T-helper 1 cell treated with Interleukin-12 subunit alpha and Interleukin-12 subunit beta and Interleukin-4 antibody, amounts not matched to agents 30 μg/mL and 1 μg/mL, for 36 hours (primary cell): ENCODE data around the gene SLC6A17.

Experiments
- H3K27ac Mint-ChIP-seq: one replicate; pipeline ENCODE4 v1.8.0; 2021; ENCODE audit warnings: mild to moderate bottlenecking, mixed read lengths
- H3K27me3 Mint-ChIP-seq: one replicate; pipeline ENCODE4 v1.8.0; 2021; ENCODE audit warnings: low read depth, mixed read lengths
- H3K36me3 Mint-ChIP-seq: one replicate; pipeline ENCODE4 v1.8.0; 2021; ENCODE audit warnings: low read depth, mixed read lengths
- H3K4me1 Mint-ChIP-seq: one replicate; pipeline ENCODE4 v1.8.0; 2021; ENCODE audit warnings: low read depth, mixed read lengths
- H3K4me3 Mint-ChIP-seq: one replicate; pipeline ENCODE4 v1.8.0; 2021; ENCODE audit warnings: mild to moderate bottlenecking, moderate library complexity, mixed read lengths
- H3K9me3 Mint-ChIP-seq: one replicate; pipeline ENCODE4 v1.8.0; 2021; ENCODE audit warnings: mixed read lengths

SLC6A17 gene

GRCh38 chr1:110150330-110151174 lies at the start of gene SLC6A17:
Gene SLC6A17, plus strand, starts transcription at chr1:110150494. Its CDS starts 16,436 bp downstream, at chr1:110166930.
- H3K4me3 Mint-ChIP-seq: no peak within 1 kb of the TSS
- H3K27me3 Mint-ChIP-seq: peaks cover 45% of the 10 kb centered on the region

DNA sequence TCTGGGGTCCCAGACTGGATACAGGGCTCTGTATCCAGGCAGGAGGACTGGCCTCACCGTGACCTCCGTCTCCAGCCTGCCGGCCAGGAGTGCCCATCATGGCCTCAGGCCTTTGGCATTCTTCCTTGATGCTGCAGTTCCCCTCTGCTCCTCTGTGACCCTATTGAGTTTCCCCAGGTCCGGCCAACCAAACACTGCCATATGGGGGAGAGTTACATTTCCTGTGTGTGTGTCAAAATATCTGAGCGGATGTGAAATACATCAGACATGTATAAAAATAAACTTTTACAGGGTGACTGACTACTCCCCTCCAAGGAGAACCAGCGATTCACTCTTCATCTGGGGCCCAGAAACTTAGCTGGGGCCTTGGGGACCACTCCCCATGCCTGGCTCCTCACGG lies 48.2 kb upstream of the SLC6A17 start:
- H3K36me3 Mint-ChIP-seq: no peaks in the 10 kb centered on the region
- H3K27ac Mint-ChIP-seq: no peak overlapping the region
- no peaks in the 10 kb centered on the region for H3K4me1 Mint-ChIP-seq

More at GRCh38 chr1:110150330-110151174, at the start of gene SLC6A17:
- Mint-ChIP-seq H3K4me1 (no peaks in the 10 kb centered on the region), H3K27ac (no peak within 1 kb of the TSS), H3K9me3 (no peaks in the 10 kb centered on the region), H3K36me3 (no peaks in the 10 kb centered on the region)

GRCh38 chr1:110106013-110106941 lies 44.0 kb upstream of the SLC6A17 start:
- Mint-ChIP-seq H3K27ac (no peak overlapping the region), H3K36me3 (no peaks in the 10 kb centered on the region), H3K4me3 (no peak overlapping the region), H3K9me3 (no peaks in the 10 kb centered on the region), H3K27me3 (peaks cover 21% of the 10 kb centered on the region), H3K4me1 (no peaks in the 10 kb centered on the region)

More for the DNA sequence above, 48.2 kb upstream of the SLC6A17 start:
- peaks cover 11% of the 10 kb centered on the region for H3K27me3 Mint-ChIP-seq
- H3K9me3 Mint-ChIP-seq: no peaks in the 10 kb centered on the region
- H3K4me3 Mint-ChIP-seq: no peak overlapping the region

DNA sequence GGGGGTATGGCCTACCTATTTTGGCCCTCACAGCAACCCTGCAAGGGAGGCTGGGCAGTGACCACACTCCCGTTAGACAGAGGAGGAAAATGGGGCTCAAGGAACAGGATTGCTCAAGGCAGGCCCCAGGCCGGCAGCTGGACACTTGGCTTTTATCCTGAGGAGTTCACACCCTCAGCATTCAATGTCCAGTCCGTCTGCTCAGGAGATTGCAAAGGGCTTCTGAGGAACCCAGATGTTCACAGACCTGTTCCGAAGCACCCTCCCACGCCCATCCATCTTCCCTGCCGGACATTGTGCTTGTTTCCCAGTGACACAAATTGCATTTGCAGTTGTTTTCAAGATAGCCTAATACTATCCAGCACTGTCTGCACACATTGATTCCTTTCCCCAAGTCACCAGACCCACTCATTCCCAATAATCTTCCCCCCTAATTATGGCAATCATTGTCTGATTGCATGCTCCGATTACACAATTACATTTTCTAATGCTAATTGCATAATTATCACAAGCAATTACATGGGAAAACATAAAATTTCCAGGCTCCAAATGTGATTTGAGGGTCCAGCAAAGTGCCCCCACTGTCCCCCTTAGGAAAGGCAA lies 42.3 kb upstream of the SLC6A17 start:
- H3K36me3 Mint-ChIP-seq: no peaks in the 10 kb centered on the region
- H3K9me3 Mint-ChIP-seq: no peaks in the 10 kb centered on the region
- H3K27ac Mint-ChIP-seq: no peak overlapping the region
- H3K4me1 Mint-ChIP-seq: no peaks in the 10 kb centered on the region
- peaks cover 20% of the 10 kb centered on the region for H3K27me3 Mint-ChIP-seq
- no peak overlapping the region for H3K4me3 Mint-ChIP-seq

GRCh38 chr1:110111081-110111480 lies 39.2 kb upstream of the SLC6A17 start:
- no peaks in the 10 kb centered on the region for H3K9me3 Mint-ChIP-seq

GRCh38 chr1:110112143-110112542 lies 38.2 kb upstream of the SLC6A17 start, which contains the start of gene UBL4B:
Gene UBL4B, plus strand, starts transcription at chr1:110112443. Its CDS starts 92 bp downstream, at chr1:110112535.
- no peak within 1 kb of the TSS for H3K4me3 Mint-ChIP-seq
- no peaks in the 10 kb centered on the region for H3K4me1 Mint-ChIP-seq
- no peaks in the 10 kb centered on the region for H3K36me3 Mint-ChIP-seq
- H3K9me3 Mint-ChIP-seq: no peaks in the 10 kb centered on the region
- H3K27me3 Mint-ChIP-seq: peaks cover 37% of the 10 kb centered on the region
- H3K27ac Mint-ChIP-seq: no peak within 1 kb of the TSS

More at GRCh38 chr1:110111081-110111480, 39.2 kb upstream of the SLC6A17 start:
- H3K4me1 Mint-ChIP-seq: no peaks in the 10 kb centered on the region
- no peak overlapping the region for H3K4me3 Mint-ChIP-seq
- H3K27ac Mint-ChIP-seq: no peak overlapping the region
- H3K36me3 Mint-ChIP-seq: no peaks in the 10 kb centered on the region
- peaks cover 31% of the 10 kb centered on the region for H3K27me3 Mint-ChIP-seq

- H3K9me3 Mint-ChIP-seq: no peaks in the 10 kb centered on the region
- H3K4me3 Mint-ChIP-seq: no peak overlapping the region
- H3K36me3 Mint-ChIP-seq: no peaks in the 10 kb centered on the region
- H3K27me3 Mint-ChIP-seq: peaks cover 34% of the 10 kb centered on the region
- no peaks in the 10 kb centered on the region for H3K4me1 Mint-ChIP-seq
- no peak overlapping the region for H3K27ac Mint-ChIP-seq
Observed at GRCh38 chr1:110112656-110113055, 37.6 kb upstream of the SLC6A17 start.

DNA sequence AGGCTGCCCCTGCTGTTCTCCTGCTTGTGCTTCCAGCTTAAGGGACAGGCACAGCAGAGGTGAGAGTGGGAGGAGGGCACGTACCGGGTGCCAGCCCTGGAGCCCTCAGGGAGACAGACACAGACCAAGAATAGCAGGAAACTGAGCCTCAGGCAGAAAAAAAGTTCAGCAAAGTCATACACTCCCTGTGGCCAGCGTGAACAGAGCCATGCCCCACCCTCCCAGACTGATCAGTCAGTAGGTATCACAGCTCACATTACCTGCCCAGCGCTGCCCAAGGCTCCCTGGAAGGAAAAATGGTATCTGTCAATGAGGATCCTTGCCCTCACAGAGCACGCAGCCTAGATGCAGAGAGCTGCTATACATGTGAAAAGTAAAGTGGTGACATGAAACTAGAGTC lies 36.7 kb upstream of the SLC6A17 start:
- no peak overlapping the region for H3K4me3 Mint-ChIP-seq
- peaks cover 30% of the 10 kb centered on the region for H3K27me3 Mint-ChIP-seq

GRCh38 chr1:110114173-110114572 lies 36.1 kb upstream of the SLC6A17 start:
- Mint-ChIP-seq H3K4me3 (no peak overlapping the region), H3K9me3 (no peaks in the 10 kb centered on the region), H3K27ac (no peak overlapping the region), H3K4me1 (no peaks in the 10 kb centered on the region), H3K36me3 (no peaks in the 10 kb centered on the region), H3K27me3 (peaks cover 30% of the 10 kb centered on the region)

More for the DNA sequence above, 36.7 kb upstream of the SLC6A17 start:
- H3K27ac Mint-ChIP-seq: no peak overlapping the region
- no peaks in the 10 kb centered on the region for H3K9me3 Mint-ChIP-seq
- H3K4me1 Mint-ChIP-seq: no peaks in the 10 kb centered on the region
- no peaks in the 10 kb centered on the region for H3K36me3 Mint-ChIP-seq

GRCh38 chr1:110114784-110115183 lies 35.5 kb upstream of the SLC6A17 start:
- H3K4me1 Mint-ChIP-seq: no peaks in the 10 kb centered on the region
- no peaks in the 10 kb centered on the region for H3K36me3 Mint-ChIP-seq
- H3K27ac Mint-ChIP-seq: no peak overlapping the region
- no peaks in the 10 kb centered on the region for H3K9me3 Mint-ChIP-seq
- H3K4me3 Mint-ChIP-seq: no peak overlapping the region
- H3K27me3 Mint-ChIP-seq: peaks cover 26% of the 10 kb centered on the region

- Mint-ChIP-seq H3K4me3 (no peak overlapping the region), H3K9me3 (peaks cover 9% of the 10 kb centered on the region)
Observed at GRCh38 chr1:110118636-110119396, 31.5 kb upstream of the SLC6A17 start.

DNA sequence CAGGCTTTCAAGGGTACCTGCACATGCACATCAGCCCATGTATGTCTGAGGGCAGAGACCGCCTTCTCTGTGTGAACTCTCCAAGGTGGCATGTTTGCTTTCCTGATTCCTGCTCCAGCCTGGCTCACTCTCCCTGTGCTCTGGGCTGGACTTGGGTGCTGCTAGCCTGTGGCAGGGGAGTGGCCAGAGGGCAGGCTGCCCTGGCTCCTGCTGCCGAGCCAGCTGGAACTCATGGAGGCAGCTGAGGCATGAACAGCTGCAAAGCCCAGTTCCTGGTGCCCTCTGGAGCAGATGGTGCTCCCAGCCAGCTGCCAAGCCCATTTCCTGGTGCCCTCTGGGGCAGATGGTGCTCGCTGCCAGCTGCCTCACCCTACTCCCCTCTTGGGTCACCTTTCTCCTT lies 30.5 kb upstream of the SLC6A17 start:
- Mint-ChIP-seq H3K4me1 (peaks cover 4% of the 10 kb centered on the region), H3K27me3 (peaks cover 19% of the 10 kb centered on the region), H3K4me3 (no peak overlapping the region), H3K36me3 (peaks cover 6% of the 10 kb centered on the region), H3K27ac (no peak overlapping the region), H3K9me3 (peaks cover 12% of the 10 kb centered on the region)

More at GRCh38 chr1:110118636-110119396, 31.5 kb upstream of the SLC6A17 start:
- Mint-ChIP-seq H3K27me3 (peaks cover 15% of the 10 kb centered on the region), H3K27ac (no peak overlapping the region), H3K36me3 (peaks cover 6% of the 10 kb centered on the region), H3K4me1 (peaks cover 4% of the 10 kb centered on the region)

- Mint-ChIP-seq H3K9me3 (peaks cover 12% of the 10 kb centered on the region), H3K27ac (no peak overlapping the region), H3K27me3 (peaks cover 18% of the 10 kb centered on the region), H3K36me3 (peaks cover 6% of the 10 kb centered on the region), H3K4me1 (peaks cover 4% of the 10 kb centered on the region), H3K4me3 (no peak overlapping the region)
Observed at GRCh38 chr1:110120960-110121561, 29.2 kb upstream of the SLC6A17 start.
